DMS153 treated with DMSO at 0.1 percent for 48 hours (cell line): ENCODE results near the gene LARGE1.
A peak's percentile ranks its signal among the peaks of the same experiment; 100 is the strongest.

Source experiments
- DNase-seq: peaks from one replicate; lab custom pipeline; 2025; ENCODE audit not compliant: unreplicated experiment; lab: John Stamatoyannopoulos, UW

The LARGE1 gene

GRCh38 chr22:33537059-33537458 is 383.2 kb downstream of the LARGE1 start:
- DNase-seq: no peak

- no peak for DNase-seq
These were observed 384.1 kb downstream of the LARGE1 start for GRCh38 chr22:33535937-33536875.

GRCh38 chr22:33529424-33530113 is 390.7 kb downstream of the LARGE1 start:
- DNase-seq: no peak

- no peak for DNase-seq
These were observed 392.1 kb downstream of the LARGE1 start for GRCh38 chr22:33528183-33528582.

GRCh38 chr22:33526434-33527107 is 393.7 kb downstream of the LARGE1 start:
- no peak for DNase-seq

GRCh38 chr22:33524511-33525260 is 395.6 kb downstream of the LARGE1 start:
- DNase-seq: no peak

GRCh38 chr22:33521879-33522665 is 398.2 kb downstream of the LARGE1 start:
- no peak for DNase-seq

- DNase-seq: no peak
These were observed 399.1 kb downstream of the LARGE1 start for GRCh38 chr22:33520904-33521780.

GRCh38 chr22:33519974-33520903 is 400.0 kb downstream of the LARGE1 start:
- no peak for DNase-seq

GRCh38 chr22:33519071-33519973 is 401.0 kb downstream of the LARGE1 start:
- peak; percentile 58 for DNase-seq

- no peak for DNase-seq
These were observed 401.9 kb downstream of the LARGE1 start for GRCh38 chr22:33518405-33518804.

GRCh38 chr22:33515795-33516194 is 404.5 kb downstream of the LARGE1 start:
- DNase-seq: peak; percentile 67

GRCh38 chr22:33513388-33514338 is 406.6 kb downstream of the LARGE1 start:
- no peak for DNase-seq

GRCh38 chr22:33512908-33513307 is 407.4 kb downstream of the LARGE1 start:
- DNase-seq: no peak

- no peak for DNase-seq
These were observed 409.8 kb downstream of the LARGE1 start for GRCh38 chr22:33510429-33510904.
